HEK293 (cell line): ENCODE results near the gene NRP1.

Source experiments
- CTCF ChIA-PET: fragments of 350-600 bp; formaldehyde crosslinking; extraction: SDS; loops from one replicate; lab custom pipeline; 2021; ENCODE audit warnings: antibody characterized with exemption; lab: Yijun Ruan, JAX
- POLR2A ChIA-PET: fragments of 300-600 bp; formaldehyde crosslinking; extraction: SDS; loops from one replicate; lab custom pipeline; 2020; ENCODE audit warnings: antibody characterized with exemption, inconsistent platforms; lab: Yijun Ruan, JAX
- H3K27ac ChIP-seq: fragments of 200-500 bp; sonication (Bioruptor generic); 2 replicates; pipeline ENCODE4 v1.5.1; 2014; ENCODE audit warnings: low read depth, low read length, control low read depth, inconsistent platforms; ENCODE audit errors: extremely low read depth
- H3K36me3 ChIP-seq, 2 experiments: fragments of 200-500 bp in 1 of 2; sonication (Bioruptor generic) in 1 of 2; 1 replicate in 1 of 2; 2 replicates in 1 of 2; pipeline ENCODE4 v1.5.1; 2014 to 2017; ENCODE audit warnings: inconsistent platforms in 2 of 2, low read length in 2 of 2; ENCODE audit not compliant: control insufficient read depth in 2 of 2, insufficient read depth in 1 of 2
- H3K4me1 ChIP-seq: fragments of 200-500 bp; sonication (Bioruptor generic); 2 replicates; pipeline ENCODE4 v1.5.1; 2014; ENCODE audit warnings: mild to moderate bottlenecking, low read length, inconsistent platforms; ENCODE audit not compliant: control insufficient read depth, insufficient read depth
- H3K4me3 ChIP-seq: 2 replicates; pipeline ENCODE4 v1.5.1; 2011; ENCODE audit warnings: low read depth, mild to moderate bottlenecking, control low read depth, low read length, moderate library complexity
- H3K9me3 ChIP-seq: fragments of 200-500 bp; sonication (Bioruptor generic); 2 replicates; pipeline ENCODE4 v1.5.1; 2014; ENCODE audit warnings: low read depth, low read length, inconsistent platforms; ENCODE audit not compliant: control insufficient read depth, insufficient read depth
- GLI2 ChIP-seq: fragments of 450-650 bp; formaldehyde crosslinking; IDR thresholded peaks from 2 replicates; pipeline ENCODE4; 2017; ENCODE audit warnings: missing biosample characterization, missing genetic modification characterization, low read depth, borderline replicate concordance
- HOXD13 ChIP-seq: sonication (generic); formaldehyde crosslinking; IDR thresholded peaks from 2 replicates; pipeline ENCODE4 v1.8.0; 2022; ENCODE audit warnings: missing genetic modification reagents, borderline replicate concordance
- KLF10 ChIP-seq: fragments of 450-650 bp; IDR thresholded peaks from 2 replicates; pipeline ENCODE4 v1.5.1; 2018; ENCODE audit warnings: missing biosample characterization, mild to moderate bottlenecking, missing genetic modification characterization
- ZNF140 ChIP-seq: fragments of 450-650 bp; formaldehyde crosslinking; IDR thresholded peaks from 2 replicates; pipeline ENCODE4 v1.5.1; 2016; ENCODE audit warnings: missing biosample characterization, missing genetic modification characterization
- ZNF16 ChIP-seq: fragments of 450-650 bp; formaldehyde crosslinking; IDR thresholded peaks from 2 replicates; pipeline ENCODE4 v1.5.1; 2016; ENCODE audit warnings: low read depth, missing biosample characterization, missing genetic modification characterization
- ZNF202 ChIP-seq: fragments of 450-650 bp; formaldehyde crosslinking; IDR thresholded peaks from 2 replicates; pipeline ENCODE4 v1.5.1; 2016; ENCODE audit warnings: missing biosample characterization, missing genetic modification characterization, borderline replicate concordance
- ZNF214 ChIP-seq: fragments of 450-650 bp; formaldehyde crosslinking; IDR thresholded peaks from 2 replicates; pipeline ENCODE4 v1.5.1; 2017; ENCODE audit warnings: missing biosample characterization, mild to moderate bottlenecking, missing genetic modification characterization, borderline replicate concordance
- ZNF274 ChIP-seq, 2 experiments: fragments of 200-500 bp in 1 of 2; fragments of 450-650 bp in 1 of 2; sonication (Bioruptor generic) in 1 of 2; formaldehyde crosslinking in 1 of 2; IDR thresholded peaks; 2 replicates each; pipeline versions ENCODE4 v1.5.1 to v1.6.1; 2014 to 2016; ENCODE audit warnings: borderline replicate concordance in 1 of 2, inconsistent platforms in 1 of 2, low read length in 1 of 2, missing biosample characterization in 1 of 2, missing genetic modification characterization in 1 of 2
- ZNF292 ChIP-seq: fragments of 450-650 bp; formaldehyde crosslinking; IDR thresholded peaks from 2 replicates; pipeline ENCODE4 v1.5.1; 2016; ENCODE audit warnings: low read depth, missing biosample characterization, missing genetic modification characterization, borderline replicate concordance
- ZNF626 ChIP-seq: fragments of 450-650 bp; sonication (Bioruptor Pico); formaldehyde crosslinking; IDR thresholded peaks from 2 replicates; pipeline ENCODE4 v1.5.1; 2018; ENCODE audit warnings: missing biosample characterization, missing genetic modification characterization, inconsistent platforms
- ZNF677 ChIP-seq: fragments of 450-650 bp; IDR thresholded peaks from 2 replicates; pipeline ENCODE4 v1.5.0; 2018; ENCODE audit warnings: missing biosample characterization, mild to moderate bottlenecking, missing genetic modification characterization, moderate library complexity
- ZNF776 ChIP-seq: fragments of 450-650 bp; formaldehyde crosslinking; IDR thresholded peaks from 2 replicates; pipeline ENCODE4 v1.5.0; 2017; ENCODE audit warnings: missing biosample characterization, missing genetic modification characterization, borderline replicate concordance
- ZSCAN23 ChIP-seq: fragments of 450-650 bp; formaldehyde crosslinking; IDR thresholded peaks from 2 replicates; pipeline ENCODE4 v1.5.1; 2016; ENCODE audit warnings: missing biosample characterization, missing genetic modification characterization
- TF ChIP-seq, protein P1 (sequence below): fragments of 450-650 bp; formaldehyde crosslinking; IDR thresholded peaks from 2 replicates; pipeline ENCODE4 v1.5.1; 2016; ENCODE audit warnings: missing biosample characterization, missing genetic modification characterization
- TF ChIP-seq, protein P2 (sequence below): fragments of 450-650 bp; formaldehyde crosslinking; IDR thresholded peaks from 2 replicates; pipeline ENCODE4 v1.5.1; 2016; ENCODE audit warnings: missing biosample characterization, missing genetic modification characterization
- TF ChIP-seq, protein P3 (sequence below): fragments of 450-650 bp; formaldehyde crosslinking; IDR thresholded peaks from 2 replicates; pipeline ENCODE4 v1.5.1; 2016; ENCODE audit warnings: missing biosample characterization, missing genetic modification characterization

The NRP1 gene

DNA sequence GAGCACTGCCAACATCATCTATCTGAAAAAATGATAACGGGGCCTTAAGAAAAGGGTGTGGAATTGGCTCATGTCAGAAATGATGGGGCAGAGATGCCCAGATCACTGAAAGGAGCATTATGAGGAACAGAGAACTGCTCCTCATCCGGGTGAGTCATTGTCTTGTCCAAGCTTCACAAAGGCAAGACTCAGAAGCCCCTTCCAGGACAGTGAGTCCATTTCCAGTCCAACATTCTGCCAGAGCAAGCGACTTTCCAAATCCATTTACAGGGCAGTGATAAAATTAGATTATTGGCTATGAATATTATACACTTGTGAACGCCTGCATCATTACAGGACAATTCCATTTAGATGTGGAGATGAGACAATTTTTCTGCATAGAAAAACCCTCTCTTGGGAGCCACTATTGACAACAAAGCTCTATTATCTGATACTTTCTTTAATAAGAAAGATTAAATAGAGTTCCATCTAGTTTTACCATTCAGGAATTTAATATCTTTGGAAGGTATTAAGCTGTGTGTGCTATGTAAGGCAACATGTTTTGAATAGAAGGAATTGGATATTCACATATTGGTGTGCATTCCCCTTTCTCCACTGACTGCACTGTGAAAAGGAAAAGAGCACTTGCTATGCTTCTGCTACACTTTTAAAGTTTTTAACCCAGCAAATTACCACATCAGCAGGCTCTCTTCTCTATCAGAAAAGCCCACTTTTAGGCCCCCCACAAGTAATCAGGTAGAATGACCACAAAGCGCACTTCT is 159.6 kb downstream of the NRP1 start:
- peaks cover 0 to 9% of the 10 kb centered on the region in 2 experiments for H3K36me3 ChIP-seq
- ChIA-PET CTCF (interaction anchor here (2.7 kb wide), 1 partner anchor 18 kb away, joined by 6 read pairs; no protein-coding TSS in a partner anchor), POLR2A (no interaction called here)
- no peak overlapping the region for H3K4me3 ChIP-seq
- no peak for TF ChIP-seq KLF10 (tag by site-specific recombination)
- TF ChIP-seq GLI2 (tag by site-specific recombination): no peak
- TF ChIP-seq ZNF274 (IDR thresholded peaks at IDR 0.05; ENCODE audit: low read length): no peak
- TF ChIP-seq ZNF274 (tag by site-specific recombination; IDR thresholded peaks at IDR 0.05; ENCODE audit: borderline replicate concordance): no peak
- no peaks in the 10 kb centered on the region; the same call in 1 of the 2 replicates for H3K4me1 ChIP-seq
- H3K27ac ChIP-seq: no peak overlapping the region
- no peaks in the 10 kb centered on the region for H3K9me3 ChIP-seq

DNA sequence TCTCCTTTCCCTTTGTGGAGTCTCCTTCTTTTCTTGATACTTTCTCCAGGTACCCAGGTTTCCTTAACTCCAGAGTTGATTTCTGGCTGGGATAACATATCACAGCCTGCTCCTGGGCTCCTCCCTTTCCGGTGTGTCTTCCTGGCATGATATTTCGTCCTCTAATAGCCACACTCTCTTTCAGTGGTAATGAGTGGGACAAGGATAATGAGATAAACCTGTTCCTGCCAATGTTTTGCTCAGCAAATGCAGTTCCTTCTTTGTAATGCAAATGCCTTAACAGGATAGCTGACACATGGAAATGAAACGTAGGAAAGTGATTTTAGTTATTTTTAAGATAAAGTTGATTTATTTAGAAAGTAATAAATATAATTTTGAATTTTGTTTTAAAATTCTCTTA is 168.6 kb downstream of the NRP1 start:
- Histone ChIP-seq H3K27ac (no peak overlapping the region), H3K9me3 (no peaks in the 10 kb centered on the region), H3K4me3 (no peak overlapping the region)
- TF ChIP-seq ZSCAN23 (tag by site-specific recombination) (no peak), ZNF626 (tag by site-specific recombination) (no peak), ZNF776 (tag by site-specific recombination) (no peak), ZNF140 (tag by site-specific recombination) (no peak), ZNF214 (tag by site-specific recombination) (no peak), ZNF202 (tag by site-specific recombination) (no peak), HOXD13 (no peak), ZNF677 (tag by site-specific recombination) (no peak), ZNF292 (tag by site-specific recombination) (no peak), ZNF16 (tag by site-specific recombination) (no peak)
- TF ChIP-seq, protein P1, sequence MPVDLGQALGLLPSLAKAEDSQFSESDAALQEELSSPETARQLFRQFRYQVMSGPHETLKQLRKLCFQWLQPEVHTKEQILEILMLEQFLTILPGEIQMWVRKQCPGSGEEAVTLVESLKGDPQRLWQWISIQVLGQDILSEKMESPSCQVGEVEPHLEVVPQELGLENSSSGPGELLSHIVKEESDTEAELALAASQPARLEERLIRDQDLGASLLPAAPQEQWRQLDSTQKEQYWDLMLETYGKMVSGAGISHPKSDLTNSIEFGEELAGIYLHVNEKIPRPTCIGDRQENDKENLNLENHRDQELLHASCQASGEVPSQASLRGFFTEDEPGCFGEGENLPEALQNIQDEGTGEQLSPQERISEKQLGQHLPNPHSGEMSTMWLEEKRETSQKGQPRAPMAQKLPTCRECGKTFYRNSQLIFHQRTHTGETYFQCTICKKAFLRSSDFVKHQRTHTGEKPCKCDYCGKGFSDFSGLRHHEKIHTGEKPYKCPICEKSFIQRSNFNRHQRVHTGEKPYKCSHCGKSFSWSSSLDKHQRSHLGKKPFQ (tag by site-specific recombination): no peak
- TF ChIP-seq, protein P2, sequence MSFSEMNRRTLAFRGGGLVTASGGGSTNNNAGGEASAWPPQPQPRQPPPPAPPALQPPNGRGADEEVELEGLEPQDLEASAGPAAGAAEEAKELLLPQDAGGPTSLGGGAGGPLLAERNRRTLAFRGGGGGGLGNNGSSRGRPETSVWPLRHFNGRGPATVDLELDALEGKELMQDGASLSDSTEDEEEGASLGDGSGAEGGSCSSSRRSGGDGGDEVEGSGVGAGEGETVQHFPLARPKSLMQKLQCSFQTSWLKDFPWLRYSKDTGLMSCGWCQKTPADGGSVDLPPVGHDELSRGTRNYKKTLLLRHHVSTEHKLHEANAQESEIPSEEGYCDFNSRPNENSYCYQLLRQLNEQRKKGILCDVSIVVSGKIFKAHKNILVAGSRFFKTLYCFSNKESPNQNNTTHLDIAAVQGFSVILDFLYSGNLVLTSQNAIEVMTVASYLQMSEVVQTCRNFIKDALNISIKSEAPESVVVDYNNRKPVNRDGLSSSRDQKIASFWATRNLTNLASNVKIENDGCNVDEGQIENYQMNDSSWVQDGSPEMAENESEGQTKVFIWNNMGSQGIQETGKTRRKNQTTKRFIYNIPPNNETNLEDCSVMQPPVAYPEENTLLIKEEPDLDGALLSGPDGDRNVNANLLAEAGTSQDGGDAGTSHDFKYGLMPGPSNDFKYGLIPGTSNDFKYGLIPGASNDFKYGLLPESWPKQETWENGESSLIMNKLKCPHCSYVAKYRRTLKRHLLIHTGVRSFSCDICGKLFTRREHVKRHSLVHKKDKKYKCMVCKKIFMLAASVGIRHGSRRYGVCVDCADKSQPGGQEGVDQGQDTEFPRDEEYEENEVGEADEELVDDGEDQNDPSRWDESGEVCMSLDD: no peak
- TF ChIP-seq, protein P3, sequence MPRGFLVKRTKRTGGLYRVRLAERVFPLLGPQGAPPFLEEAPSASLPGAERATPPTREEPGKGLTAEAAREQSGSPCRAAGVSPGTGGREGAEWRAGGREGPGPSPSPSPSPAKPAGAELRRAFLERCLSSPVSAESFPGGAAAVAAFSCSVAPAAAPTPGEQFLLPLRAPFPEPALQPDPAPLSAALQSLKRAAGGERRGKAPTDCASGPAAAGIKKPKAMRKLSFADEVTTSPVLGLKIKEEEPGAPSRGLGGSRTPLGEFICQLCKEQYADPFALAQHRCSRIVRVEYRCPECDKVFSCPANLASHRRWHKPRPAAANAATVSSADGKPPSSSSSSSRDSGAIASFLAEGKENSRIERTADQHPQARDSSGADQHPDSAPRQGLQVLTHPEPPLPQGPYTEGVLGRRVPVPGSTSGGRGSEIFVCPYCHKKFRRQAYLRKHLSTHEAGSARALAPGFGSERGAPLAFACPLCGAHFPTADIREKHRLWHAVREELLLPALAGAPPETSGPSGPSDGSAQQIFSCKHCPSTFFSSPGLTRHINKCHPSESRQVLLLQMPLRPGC (tag by site-specific recombination): no peak
- TF ChIP-seq, all 188 proteins: peak for 0
- CTCF ChIA-PET: interaction anchor here (0.6 kb wide), 2 partner anchors 122 to 595 kb away, joined by 4 to 6 read pairs; no protein-coding TSS in a partner anchor
- H3K4me1 ChIP-seq: no peaks in the 10 kb centered on the region
- POLR2A ChIA-PET: no interaction called here
- no peaks in the 10 kb centered on the region; a peak in 1 of 3 replicates for H3K36me3 ChIP-seq
